ENCODE measurements around the gene ATP1B1. TPM values are rescaled to one million over a fixed set of nuclear protein-coding genes. Genes with fewer than 3 reads are reported as not detected.

ATP1B1 gene
- total and polyA plus RNA-seq, 2 of the 13 experiments (the other 11 are each of a cell fraction or from before 2014, with no cell fraction given) = 134 to 135 TPM

DNA sequence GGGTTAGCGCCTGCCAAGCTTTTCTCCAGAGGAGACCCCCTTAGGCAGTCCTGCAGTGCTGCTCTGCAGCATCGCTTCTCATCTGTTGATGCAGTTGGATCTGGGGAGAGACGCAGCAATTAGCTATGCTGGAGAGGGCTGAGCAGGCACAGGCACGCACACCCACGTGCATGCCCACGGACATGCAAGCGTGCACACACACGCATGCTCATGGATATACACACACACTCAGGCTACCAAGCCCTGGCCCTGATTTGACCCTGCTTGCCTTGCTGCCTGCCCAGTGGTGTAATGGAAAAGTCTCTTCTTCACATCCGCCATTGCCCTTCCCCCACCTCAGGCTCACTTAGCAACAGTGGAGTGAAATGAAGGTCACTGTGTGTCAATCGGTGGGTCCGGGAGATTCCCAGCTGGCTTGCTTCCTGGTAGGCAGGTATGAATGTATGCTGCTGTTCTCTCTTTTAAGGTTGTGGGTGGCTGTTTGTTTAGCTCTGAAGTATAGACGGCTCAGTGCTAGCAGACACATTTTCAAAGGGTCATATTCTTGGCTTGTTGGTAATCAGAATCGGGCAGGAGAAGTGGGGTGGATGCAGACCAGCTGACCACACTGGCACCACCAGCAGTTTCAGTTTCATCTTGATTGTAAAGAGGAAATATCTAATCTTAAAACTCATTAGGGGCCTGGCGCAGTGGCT lies 9.5 kb downstream of the ATP1B1 start (continued):
- peak; percentile 72; the same call in 1 of the 2 replicates for TF ChIP-seq MTERF4 (CRISPR knock-in tag; IDR thresholded peaks at IDR 0.05)
- peak; percentile 25; the same call in 1 of the 2 replicates for TF ChIP-seq SSRP1 (CRISPR knock-in tag; IDR thresholded peaks at IDR 0.05)
- TF ChIP-seq, protein P1, sequence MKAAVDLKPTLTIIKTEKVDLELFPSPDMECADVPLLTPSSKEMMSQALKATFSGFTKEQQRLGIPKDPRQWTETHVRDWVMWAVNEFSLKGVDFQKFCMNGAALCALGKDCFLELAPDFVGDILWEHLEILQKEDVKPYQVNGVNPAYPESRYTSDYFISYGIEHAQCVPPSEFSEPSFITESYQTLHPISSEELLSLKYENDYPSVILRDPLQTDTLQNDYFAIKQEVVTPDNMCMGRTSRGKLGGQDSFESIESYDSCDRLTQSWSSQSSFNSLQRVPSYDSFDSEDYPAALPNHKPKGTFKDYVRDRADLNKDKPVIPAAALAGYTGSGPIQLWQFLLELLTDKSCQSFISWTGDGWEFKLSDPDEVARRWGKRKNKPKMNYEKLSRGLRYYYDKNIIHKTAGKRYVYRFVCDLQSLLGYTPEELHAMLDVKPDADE (CRISPR knock-in tag; IDR thresholded peaks at IDR 0.05) = no peak
- no peak for TF ChIP-seq ZZZ3 (CRISPR knock-in tag; IDR thresholded peaks at IDR 0.05; ENCODE audit: borderline replicate concordance)
- TF ChIP-seq ZFP41 (CRISPR knock-in tag; IDR thresholded peaks at IDR 0.05; ENCODE audit: borderline replicate concordance) = no peak
- TF ChIP-seq ZNF350 (CRISPR knock-in tag; IDR thresholded peaks at IDR 0.05; ENCODE audit: borderline replicate concordance, low read depth) = peak; percentile 47; the same call in 1 of the 2 replicates
- TF ChIP-seq ZNF292 (CRISPR knock-in tag; IDR thresholded peaks at IDR 0.05; ENCODE audit: borderline replicate concordance, low read depth) = peak; percentile 88; the same call in 1 of the 2 replicates
- peak; percentile 76 for TF ChIP-seq FOXA3 (CRISPR knock-in tag; IDR thresholded peaks at IDR 0.05)
- TF ChIP-seq REST (IDR thresholded peaks at IDR 0.05; ENCODE audit: borderline replicate concordance in 1 of 2, low read depth in 1 of 2, low read length in 2 of 2) = peak in 1 of 2 experiments; percentile 44; a peak in 1 of 4 replicates
- TF ChIP-seq MAFG (CRISPR knock-in tag; IDR thresholded peaks at IDR 0.05) = no peak
- peak; percentile 85 for TF ChIP-seq HNF1B (CRISPR knock-in tag; IDR thresholded peaks at IDR 0.05)
- TF ChIP-seq KDM4B (CRISPR knock-in tag; IDR thresholded peaks at IDR 0.05) = no peak
- peak; percentile 66; the same call in 1 of the 2 replicates for TF ChIP-seq ZNF232 (CRISPR knock-in tag; IDR thresholded peaks at IDR 0.05; ENCODE audit: borderline replicate concordance)
- peak; percentile 42; the same call in 1 of the 2 replicates for TF ChIP-seq JUND (CRISPR knock-in tag; IDR thresholded peaks at IDR 0.05)
- no peak for TF ChIP-seq SNAI1 (CRISPR knock-in tag; IDR thresholded peaks at IDR 0.05; ENCODE audit: borderline replicate concordance)
- no peak for TF ChIP-seq CENPX (CRISPR knock-in tag; IDR thresholded peaks at IDR 0.05)
- TF ChIP-seq ZSCAN29 (CRISPR knock-in tag; conservative IDR thresholded peaks at IDR 0.05) = no peak
- TF ChIP-seq RFX5 (IDR thresholded peaks at IDR 0.05; ENCODE audit: low read depth, low read length) = peak; percentile 93
- TF ChIP-seq ZNF644 (CRISPR knock-in tag; IDR thresholded peaks at IDR 0.05; ENCODE audit: low read depth) = peak; percentile 80
- TF ChIP-seq GATA4 (IDR thresholded peaks at IDR 0.05; ENCODE audit: borderline replicate concordance, low read depth) = no peak
- TF ChIP-seq MLLT10 (CRISPR knock-in tag; IDR thresholded peaks at IDR 0.05) = no peak
- TF ChIP-seq SMYD3 (CRISPR knock-in tag; IDR thresholded peaks at IDR 0.05) = no peak
- peak; percentile 98 for TF ChIP-seq RARA (CRISPR knock-in tag; IDR thresholded peaks at IDR 0.05)
